IPS DF 4.7 (cell line): ENCODE results near the gene TNKS2.
A peak's percentile ranks its signal among the peaks of the same experiment; 100 is the strongest.
"Not testable (repeated sequence)": the region's sequence is repeated elsewhere in the genome, so short reads cannot be mapped to it uniquely, and the experiment has no call there.

Experiments used
- DNase-seq: peaks from one replicate; pipeline ENCODE4 v3.0.0-alpha.2; 2013; ENCODE audit warnings: low spot score; ENCODE audit errors: extremely low read depth

TNKS2 gene

DNA sequence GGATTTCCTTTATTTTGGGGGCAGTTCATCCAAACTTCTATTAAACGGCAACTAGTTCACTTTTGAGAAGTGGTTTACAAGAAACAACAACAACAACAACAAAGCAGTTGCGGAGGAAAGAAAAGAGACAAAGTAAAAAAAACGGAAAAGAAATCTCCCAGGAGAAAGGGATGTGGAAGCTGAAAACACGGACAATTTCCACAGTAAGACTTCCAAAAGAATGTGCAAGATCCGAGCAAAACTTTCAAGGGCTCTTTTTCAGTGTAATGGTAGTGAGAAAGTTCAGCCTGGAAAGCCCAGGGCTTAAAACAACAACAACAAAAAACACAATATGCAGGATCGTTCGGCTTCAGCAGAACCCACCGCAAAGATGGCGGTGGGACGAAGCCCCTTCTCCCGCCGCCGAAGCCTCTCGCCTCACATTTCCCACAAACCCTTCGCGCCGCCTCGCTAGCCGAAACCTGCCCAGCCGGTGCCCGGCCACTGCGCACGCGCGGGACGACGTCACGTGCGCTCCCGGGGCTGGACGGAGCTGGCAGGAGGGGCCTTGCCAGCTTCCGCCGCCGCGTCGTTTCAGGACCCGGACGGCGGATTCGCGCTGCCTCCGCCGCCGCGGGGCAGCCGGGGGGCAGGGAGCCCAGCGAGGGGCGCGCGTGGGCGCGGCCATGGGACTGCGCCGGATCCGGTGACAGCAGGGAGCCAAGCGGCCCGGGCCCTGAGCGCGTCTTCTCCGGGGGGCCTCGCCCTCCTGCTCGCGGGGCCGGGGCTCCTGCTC is at the start of gene TNKS2:
Gene TNKS2, plus strand, starts transcription at position 553 of the 775 bp plus-strand sequence. CDS start 265 bp downstream, outside the sequence.
- DNase-seq: peak; percentile 62

GRCh38 chr10:91749592-91749991 is 48.6 kb upstream of the TNKS2 start:
- not testable (repeated sequence) for DNase-seq

DNA sequence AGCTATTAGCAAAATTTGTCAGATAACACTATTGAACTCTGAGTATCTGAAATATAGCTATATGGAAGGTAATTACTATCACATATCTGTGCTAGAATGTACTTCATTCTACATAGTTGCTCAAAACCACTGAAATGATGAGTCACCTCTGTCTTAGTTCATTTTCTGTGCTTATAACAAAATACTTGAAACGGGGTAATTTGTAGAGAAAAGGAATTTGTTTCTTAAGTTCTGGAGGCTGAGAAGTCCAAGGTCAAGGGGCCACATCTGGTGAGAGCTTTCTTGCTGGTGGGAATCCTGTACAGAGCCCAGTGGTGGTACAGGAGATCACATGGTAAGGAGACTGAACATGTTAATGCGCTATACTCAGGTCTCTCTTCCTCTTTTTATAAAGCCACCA is 41.9 kb upstream of the TNKS2 start:
- no peak for DNase-seq

DNA sequence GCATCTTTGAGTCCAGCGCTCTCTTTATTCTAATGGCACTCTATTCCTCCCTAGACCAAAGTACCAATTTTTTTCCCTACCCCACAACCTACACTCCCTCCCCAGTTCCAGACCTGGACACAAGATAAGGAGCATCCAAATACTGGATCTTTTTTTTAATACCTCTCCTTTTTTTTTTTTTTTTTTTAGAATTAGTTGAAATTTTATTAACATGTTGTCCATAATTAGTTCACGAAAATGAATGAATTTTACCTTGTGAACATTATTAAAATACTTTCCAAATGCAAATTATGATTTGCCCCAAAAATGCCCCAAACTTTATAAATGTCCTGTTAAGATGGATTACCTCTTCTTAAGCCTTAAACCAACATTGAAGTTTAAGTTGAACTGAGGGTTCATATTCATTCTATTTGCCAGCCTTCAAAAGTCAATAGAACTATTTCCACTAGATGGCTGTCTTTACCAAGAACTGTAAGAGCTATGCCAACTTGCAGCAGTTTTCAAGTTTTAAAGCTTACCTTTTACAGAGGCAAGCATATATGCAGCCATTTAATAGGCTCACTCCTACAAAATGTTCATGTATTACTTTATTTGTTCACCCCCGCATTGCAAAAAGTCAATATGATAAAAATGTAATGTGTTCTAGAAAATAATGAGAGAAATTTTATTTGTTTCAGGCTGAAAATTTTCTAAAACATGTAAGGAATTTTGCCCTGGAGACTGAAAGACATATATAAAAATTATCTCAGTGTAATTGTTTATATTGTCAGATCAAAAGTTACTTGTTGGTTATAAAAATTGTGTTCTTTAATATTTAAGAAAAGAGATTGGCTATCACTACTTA is 39.7 kb upstream of the TNKS2 start:
- DNase-seq: no peak

- no peak for DNase-seq
These were observed 38.6 kb upstream of the TNKS2 start for GRCh38 chr10:91759581-91759986.

DNA sequence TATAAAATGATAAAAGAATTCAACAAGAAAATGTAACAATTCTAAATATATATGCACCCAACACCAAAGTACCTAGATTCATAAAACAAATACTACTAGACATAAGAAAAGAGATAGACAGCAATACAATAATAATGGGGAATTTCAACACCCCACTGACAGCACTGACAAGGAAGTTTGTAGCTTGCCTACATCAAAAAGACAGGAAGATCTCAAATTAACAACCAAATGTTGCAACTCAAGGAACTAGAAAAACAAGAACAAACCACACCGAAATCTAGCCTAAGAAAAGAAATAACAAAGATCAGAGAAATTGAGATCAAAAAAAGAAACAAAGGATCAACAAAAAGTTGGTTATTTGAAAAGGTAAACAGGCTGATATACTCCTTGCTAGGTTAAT is 36.5 kb upstream of the TNKS2 start:
- no peak for DNase-seq

- no peak for DNase-seq
These were observed 35.3 kb upstream of the TNKS2 start for GRCh38 chr10:91762878-91763277.

GRCh38 chr10:91766676-91767075 is 31.6 kb upstream of the TNKS2 start:
- DNase-seq: no peak

GRCh38 chr10:91768123-91768522 is 30.1 kb upstream of the TNKS2 start:
- DNase-seq: no peak

DNA sequence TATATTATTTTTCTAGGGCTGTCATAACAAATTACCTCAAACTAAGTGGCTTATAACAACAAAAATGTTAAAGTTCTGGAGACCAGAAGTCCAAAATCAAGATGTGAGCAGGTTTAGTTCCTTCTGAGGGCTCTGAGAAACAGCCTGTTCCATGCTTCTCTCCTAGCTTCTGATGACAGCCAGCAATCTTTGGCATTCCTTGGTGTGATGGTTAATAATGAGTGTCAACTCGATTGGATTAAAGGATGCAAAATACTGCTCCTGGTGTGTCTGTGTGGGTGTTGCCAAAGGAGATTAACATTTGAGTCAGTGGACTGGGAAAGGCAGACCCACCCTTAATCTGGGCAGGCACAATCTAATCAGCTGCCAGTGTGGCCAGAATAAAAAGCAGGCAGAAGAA is 26.3 kb upstream of the TNKS2 start:
- no peak for DNase-seq

DNA sequence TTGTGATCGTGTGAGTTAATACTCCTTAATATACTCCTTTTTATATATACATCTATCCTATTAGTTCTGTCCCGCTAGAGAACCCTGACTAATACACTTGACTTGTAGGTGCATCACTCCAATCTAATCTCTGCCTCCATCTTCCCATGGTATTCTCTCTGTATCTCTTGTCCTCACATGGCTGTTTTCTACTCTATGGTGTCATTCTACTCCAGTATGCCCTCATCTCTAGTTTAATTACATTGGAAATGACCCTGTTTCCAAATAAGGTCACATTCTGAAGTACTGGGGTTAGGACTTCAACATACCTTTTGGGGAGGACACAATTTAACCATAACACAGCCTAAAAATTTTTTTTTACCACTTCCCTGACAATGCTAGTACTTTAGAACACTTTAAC is 25.8 kb upstream of the TNKS2 start:
- DNase-seq: no peak

DNA sequence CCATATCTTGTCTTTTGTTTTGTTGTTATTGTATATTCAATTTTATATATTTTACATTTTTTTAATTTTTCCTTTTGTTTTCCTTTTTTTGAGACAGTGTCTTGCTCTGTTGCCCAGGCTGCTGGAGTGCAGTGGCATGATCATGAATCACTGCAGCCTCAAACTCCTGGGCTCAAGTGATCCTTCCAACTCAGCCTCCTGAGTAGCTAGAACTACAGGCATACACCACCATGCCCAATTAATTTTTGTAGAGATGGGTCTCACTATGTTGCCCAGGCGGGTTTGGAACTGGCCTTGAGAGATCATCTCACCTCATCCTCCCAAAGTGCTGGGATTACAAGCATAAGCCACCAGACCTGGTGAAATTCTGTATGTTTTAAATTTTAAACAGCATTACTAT is 25.4 kb upstream of the TNKS2 start:
- no peak for DNase-seq

DNA sequence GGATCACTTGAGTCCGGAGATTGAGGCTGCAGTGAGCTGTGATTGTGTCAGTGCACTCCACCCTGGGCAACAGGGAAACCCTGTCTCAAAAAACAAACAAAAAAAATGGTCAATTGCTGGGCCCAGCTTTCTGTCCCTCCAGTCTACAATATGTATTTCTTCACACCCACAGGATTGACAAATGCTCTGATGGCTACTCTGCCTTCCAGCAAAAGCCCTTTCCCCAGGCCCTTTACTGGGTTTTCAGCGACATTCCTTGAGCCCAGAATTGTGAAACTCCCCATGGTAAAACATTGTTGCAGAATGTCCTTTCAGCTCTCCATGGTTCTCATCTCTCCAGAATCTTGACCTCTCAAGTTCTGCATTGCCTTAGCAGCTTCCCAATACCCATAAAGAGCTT is 23.7 kb upstream of the TNKS2 start:
- DNase-seq: no peak

DNA sequence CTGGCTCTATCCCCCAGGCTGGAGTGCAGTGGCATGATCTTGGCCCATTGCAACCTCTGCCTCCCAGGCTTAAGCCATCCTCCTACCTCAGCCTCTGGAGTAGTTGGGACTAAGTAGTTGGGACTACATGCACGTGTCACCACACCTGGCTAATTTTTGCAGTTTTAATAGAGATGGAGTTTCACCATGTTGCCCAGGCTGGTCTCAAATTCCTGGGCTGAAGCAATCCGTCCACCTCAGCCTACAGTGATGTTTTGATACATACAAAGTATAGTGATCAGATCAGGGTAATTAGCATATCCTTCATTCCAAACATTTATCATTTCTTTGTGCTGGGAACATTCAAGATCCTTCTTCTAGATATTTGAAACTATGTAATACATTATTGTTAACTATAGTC is 22.5 kb upstream of the TNKS2 start:
- DNase-seq: no peak

DNA sequence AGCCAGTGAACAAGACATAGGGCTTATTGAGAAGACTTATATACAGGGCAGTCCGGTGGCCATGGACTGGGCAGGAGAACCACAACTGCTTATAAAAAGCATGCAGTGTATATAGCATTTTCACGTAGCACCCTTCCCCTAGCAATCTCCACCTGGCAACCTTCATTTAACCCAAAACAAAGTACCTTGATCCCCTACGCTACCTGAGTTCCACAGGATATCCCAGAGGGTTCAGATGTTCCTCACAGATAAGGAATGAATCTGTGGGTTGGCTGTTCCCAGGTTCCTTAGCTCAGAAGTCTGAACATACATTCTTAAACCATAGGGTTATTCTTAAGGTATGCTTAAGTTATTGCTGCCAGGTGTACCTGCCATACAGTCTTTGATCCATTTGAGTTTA is 22.0 kb upstream of the TNKS2 start:
- DNase-seq: no peak

- DNase-seq: no peak
These were observed 19.7 kb upstream of the TNKS2 start for GRCh38 chr10:91778485-91778884.

DNA sequence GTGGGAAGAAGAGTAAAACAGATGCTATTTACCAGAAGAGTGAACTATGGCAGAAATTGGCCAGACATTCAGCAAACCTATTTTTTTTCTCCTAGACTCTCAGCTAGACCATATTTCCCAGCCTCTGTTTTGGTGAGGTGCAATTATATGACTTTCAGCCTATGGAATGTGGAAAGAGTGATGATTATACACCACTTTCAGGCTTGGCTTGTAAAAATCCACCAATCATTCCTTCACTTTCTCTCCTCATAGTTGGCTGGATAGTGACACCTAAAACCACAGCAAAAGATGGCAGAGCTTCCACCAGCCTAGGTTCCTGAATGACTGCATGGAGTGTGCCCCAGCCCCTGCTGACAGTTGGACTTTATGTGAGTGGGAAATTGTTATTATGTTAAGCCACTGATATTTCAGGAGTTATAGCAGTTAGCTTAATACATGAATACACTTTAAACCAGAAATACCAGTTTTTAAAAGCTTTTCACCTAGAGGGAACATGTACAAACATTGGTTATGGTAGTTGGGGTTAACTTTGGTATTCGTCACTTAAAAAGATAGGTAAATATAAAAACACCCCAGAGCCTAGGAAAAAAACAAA is 19.1 kb upstream of the TNKS2 start:
- no peak for DNase-seq

DNA sequence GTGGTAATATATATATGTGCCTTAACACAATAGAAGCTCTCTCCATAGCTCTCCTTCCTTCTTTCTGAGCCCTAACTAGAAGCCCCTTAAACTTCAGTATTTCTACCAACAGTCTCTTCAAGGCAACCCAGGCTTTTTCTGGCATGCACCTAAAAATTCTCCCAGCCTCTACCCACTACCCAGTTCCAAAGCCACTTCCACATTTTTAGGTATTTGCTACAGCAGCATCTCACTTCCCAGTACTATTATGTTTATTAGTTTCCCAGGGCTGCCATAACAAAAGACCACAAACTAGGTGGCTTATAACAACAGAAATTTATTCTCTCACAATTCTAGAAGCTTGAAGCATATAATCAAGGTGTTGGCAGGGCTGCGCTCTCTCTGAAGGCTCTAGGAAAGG is 15.7 kb upstream of the TNKS2 start:
- DNase-seq: no peak

DNA sequence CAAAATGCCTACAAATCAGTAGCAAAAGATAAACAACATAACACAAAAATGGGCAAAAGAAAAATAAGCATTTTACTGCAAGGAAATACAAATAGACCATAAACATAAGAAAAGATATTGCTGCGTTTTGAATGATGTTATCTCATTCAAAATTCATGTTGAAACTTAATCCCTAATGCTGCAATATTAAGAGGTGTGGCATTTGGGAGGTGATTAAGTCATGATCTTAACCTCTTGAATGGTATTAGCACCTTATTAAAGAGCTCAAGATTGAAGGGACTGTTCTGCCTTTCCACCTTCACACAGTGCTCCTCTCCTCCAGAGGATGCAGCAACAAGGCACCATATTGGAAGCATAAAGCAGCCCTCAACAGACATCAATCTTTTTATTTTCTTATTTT is 12.4 kb upstream of the TNKS2 start:
- DNase-seq: no peak

DNA sequence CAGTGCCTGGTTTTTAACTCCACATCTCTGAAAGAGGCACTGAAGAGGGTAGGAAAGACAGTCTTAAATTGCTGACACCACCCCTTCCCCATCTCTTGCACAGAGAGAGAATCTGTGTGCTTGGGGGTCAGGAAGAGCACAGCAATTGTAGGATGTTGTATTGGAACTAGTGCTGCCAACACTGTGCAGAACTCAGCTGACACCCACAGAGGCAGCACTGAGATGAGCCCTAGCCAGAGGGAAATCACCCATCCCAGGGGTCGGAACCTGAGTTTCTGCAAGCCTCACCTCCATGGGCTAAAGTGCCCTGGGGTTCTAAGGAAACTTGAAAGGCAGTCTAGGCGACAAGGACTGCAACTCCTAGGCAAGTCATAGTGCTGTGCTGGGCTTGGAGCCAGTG is 11.0 kb upstream of the TNKS2 start:
- no peak for DNase-seq

GRCh38 chr10:91787810-91788209 is 10.4 kb upstream of the TNKS2 start:
- DNase-seq: no peak

DNA sequence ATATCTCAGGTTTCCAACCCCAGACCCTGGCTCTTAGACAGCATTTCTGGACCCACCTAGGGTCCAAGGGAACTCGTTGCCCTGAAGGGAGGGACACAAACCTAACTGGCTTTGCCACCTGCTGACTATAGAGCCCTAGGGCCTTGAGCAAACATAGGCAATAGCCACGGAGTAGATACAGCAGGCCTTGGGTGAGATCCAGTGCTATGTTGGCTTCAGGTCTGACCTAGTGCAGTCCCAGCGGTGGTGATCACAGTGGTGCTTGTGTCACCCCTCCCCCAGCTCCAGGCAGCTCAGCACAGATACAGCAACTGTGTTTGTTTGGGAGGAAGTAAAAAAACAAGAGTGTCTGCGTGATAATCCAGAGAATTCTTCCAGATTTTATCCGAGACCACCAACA is 9.7 kb upstream of the TNKS2 start:
- DNase-seq: no peak
